Measurements from ENCODE around the gene MZB1.
A peak's percentile ranks its signal among the peaks of the same experiment; 100 is the strongest.
"Not testable (repeated sequence)": the region's sequence is repeated elsewhere in the genome, so short reads cannot be mapped to it uniquely, and the experiment has no call there.

MZB1 gene

DNA sequence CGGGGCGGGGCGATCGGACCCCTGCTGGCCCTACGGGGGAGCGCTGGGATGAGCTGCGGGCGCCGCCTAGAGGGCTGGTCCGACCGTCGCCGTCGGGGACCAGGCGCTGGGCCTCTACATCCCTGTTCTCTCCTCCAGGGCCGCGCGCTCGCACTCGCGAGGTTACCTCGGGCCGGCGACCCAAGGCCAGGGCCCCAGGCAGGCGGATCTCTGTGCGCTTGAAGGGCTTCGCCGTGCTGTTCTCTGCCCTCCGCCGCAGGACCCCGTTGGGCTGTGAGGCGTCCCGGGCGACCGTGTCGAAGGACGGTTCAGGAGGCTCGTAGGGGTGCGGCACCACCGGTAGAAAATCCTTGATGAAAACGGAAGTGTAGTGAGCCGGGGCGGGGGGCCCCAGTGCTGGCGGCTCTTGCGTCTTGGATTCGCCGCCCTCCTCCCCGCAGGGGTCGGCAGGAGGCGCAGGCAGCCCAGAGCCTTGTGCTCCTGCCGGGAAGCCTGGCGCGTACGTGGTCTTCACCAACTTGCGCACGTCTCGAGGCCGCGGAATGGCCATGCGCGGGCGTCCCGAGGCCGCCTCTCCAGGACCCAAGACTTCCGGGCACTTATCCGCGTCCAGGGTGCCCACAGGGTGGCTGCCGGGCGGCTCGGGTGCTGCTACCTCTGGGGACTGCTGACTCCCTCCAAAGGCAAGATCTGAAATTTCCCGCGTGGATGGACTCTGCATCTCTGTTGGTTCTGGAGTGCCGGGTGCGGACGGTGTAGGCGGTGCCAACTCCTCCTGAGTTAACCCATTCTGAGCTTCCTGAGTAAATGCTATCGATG, 3.2 kb upstream of the MZB1 start:
- TF ChIP-seq, protein P1, sequence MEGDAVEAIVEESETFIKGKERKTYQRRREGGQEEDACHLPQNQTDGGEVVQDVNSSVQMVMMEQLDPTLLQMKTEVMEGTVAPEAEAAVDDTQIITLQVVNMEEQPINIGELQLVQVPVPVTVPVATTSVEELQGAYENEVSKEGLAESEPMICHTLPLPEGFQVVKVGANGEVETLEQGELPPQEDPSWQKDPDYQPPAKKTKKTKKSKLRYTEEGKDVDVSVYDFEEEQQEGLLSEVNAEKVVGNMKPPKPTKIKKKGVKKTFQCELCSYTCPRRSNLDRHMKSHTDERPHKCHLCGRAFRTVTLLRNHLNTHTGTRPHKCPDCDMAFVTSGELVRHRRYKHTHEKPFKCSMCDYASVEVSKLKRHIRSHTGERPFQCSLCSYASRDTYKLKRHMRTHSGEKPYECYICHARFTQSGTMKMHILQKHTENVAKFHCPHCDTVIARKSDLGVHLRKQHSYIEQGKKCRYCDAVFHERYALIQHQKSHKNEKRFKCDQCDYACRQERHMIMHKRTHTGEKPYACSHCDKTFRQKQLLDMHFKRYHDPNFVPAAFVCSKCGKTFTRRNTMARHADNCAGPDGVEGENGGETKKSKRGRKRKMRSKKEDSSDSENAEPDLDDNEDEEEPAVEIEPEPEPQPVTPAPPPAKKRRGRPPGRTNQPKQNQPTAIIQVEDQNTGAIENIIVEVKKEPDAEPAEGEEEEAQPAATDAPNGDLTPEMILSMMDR (IDR thresholded peaks at IDR 0.05; ENCODE audit: borderline replicate concordance, insufficient read depth, low read depth, low read length) = peak; percentile 99
- peak overlapping the region; percentile 85 for H3K4me3 ChIP-seq (ENCODE audit: low read depth, low read length)

DNA sequence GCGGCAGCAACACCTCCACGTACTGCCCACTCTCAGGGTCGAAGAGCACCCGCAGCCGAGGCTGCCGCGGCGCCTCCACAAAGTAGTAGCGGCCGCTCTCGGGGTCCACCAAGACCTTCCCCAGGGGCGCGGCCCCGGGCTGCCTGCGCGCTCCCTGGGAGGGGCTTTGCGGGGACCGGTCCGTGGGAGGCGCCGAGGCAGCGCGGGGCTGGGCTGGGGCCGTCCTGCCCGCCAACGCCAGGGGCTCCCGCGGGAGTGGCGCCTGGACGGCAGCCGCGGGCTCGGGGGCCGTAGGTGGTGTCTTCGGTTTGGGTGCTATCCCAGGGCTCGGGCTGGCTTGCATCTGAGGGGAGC, 2.6 kb upstream of the MZB1 start:
- H3K4me3 ChIP-seq (ENCODE audit: low read depth, low read length) = peak overlapping the region; percentile 85
- TF ChIP-seq, protein P1 (IDR thresholded peaks at IDR 0.05; ENCODE audit: borderline replicate concordance, insufficient read depth, low read depth, low read length) = no peak

DNA sequence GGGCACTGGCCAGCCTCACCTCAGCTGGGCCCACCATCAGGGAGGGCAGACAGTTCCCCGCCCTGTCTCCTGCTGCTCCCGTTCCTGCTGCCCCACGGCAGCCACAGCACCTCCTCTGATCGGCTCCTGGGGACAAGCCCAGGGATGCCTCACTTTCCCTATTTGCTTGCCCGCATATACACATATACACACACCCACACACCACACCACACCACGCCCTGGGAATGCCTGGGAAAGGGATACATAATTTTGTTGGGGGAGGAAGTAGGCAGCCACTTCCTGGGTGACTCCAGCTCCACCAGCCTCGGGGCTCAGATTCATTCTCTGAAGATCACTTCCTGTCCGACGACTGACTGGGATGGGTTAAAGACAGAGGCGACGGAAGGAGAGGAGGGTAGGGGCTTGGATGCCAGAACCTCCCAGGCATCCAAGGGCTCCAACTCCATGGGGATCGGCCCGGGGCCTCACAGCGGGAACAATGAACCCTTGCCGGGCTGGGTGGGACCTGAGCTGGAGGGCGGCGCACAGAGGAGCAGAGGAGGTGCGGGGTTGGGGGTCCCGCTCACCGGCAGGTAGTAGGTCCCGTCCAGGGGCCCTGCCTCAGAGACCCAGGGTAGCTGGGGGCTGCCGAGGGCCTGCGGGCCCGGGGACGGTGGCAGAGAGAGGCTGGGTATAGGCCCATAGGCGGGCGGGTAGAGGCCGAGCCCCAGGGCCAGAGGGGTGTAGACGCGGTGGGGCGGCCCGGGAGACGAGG, 2.0 kb upstream of the MZB1 start:
- H3K4me3 ChIP-seq (ENCODE audit: low read depth, low read length) = peak overlapping the region; percentile 85
- TF ChIP-seq, protein P1 (IDR thresholded peaks at IDR 0.05; ENCODE audit: borderline replicate concordance, insufficient read depth, low read depth, low read length) = no peak

DNA sequence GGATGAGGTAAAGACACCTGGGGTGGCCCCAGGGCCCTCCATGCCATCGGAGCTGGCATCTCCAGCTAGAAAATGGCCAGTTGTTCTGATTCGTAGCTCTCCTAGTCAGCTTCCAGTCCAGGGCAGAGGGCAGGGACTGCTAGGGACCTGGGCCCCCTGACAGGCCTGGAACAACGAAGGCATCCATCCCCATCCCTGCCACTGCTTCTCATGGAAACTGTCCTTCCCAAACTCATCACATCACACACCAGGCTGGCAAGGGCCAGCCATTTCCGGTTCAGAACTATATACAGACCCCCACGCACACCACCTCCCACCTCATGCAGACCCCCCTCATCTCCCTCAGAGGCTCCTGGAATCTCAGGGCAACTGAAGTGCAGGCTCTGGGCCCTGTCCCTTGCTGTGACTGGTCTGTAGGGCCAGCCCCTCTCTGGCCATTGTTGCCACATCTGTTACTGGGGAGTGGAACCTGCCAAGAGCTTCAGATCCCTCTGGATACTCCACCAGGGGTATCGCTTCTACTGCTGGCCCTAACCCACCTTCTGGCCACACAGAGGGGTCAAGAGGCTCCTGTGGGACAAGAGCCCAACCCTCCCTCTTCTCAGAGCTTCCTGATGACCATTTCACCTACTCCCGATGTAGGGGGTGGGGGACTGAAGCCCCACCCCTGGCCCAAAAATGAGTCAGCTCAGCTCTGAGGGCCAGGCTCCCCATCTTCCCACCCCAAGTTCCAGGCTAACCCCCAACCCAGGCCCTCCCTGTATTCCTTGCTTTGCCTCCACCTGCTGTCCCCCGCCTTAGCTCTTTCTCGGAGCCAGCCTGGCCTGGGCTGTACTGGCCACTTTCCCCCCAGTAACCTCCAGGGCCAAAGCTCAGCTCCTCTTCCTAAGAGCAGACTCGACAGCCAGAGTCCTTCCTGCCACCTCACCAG, 1.2 kb upstream of the MZB1 start:
- TF ChIP-seq, protein P1 (IDR thresholded peaks at IDR 0.05; ENCODE audit: borderline replicate concordance, insufficient read depth, low read depth, low read length) = no peak
- H3K4me3 ChIP-seq (ENCODE audit: low read depth, low read length) = peak overlapping the region; percentile 85

DNA sequence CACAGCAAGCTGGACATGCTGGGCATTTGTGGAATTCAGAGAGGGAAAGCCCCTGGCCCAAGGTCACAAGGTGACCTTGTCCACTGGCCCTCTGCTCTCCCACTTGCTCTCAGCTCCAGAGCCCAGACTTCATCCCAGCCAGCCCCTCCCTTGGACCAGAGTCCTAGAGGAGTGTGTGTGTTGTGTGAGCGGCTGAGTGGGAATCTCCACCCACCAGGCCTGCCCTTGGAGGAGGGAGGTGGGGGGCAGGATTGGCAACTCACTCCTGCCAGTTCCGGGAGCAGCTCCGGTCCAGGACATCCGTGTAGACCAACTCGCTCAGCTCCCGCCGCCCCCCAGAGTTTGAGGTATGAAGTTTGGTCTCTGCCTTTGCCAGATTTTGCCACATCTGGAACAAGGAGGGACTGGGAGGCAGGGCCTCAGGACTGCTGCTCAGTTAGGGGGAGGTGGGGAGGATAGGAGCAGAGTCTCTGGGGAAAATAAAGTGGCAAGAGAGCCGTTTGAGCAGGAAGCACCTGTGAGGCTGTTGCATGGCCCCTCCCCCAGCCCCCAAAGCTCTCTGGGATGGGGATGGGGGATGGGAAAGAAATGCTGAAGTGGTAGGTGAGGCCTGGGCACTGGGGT, 1.4 kb downstream of the MZB1 start:
- TF ChIP-seq, protein P1 (IDR thresholded peaks at IDR 0.05; ENCODE audit: borderline replicate concordance, insufficient read depth, low read depth, low read length) = no peak
- H3K4me3 ChIP-seq (ENCODE audit: low read depth, low read length) = peak overlapping the region; percentile 84

DNA sequence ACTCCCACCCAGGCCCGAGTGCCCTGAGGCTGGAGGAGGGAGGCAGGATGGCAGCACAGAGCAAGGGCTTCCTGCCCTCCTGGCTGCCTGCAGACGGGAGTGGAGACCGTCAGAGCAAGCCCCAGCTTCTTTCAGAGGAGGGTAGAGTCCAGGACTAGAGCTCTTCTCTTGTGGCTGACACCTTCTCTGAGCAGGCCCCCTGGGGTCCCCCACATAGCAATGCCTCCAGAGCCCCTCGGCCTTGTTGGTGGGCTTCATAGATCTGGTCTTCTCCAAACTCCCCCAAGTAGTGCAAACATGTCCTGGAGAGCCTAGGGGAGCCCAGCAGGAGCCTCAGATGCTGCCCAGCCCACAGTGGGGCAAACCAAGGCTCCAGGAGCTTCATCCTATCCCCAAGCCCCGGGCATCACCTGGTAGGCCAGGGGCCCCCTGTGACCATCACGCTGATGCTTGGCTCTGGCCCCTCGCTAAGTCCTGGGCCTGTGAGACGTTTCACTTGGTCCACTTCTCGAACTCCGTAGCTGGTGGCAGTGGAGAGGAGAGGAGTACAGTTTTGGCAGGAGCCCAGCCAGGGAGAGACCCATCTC, 2.0 kb downstream of the MZB1 start:
- peak overlapping the region; percentile 84 for H3K4me3 ChIP-seq (ENCODE audit: low read depth, low read length)
- TF ChIP-seq, protein P1 (IDR thresholded peaks at IDR 0.05; ENCODE audit: borderline replicate concordance, insufficient read depth, low read depth, low read length) = no peak

DNA sequence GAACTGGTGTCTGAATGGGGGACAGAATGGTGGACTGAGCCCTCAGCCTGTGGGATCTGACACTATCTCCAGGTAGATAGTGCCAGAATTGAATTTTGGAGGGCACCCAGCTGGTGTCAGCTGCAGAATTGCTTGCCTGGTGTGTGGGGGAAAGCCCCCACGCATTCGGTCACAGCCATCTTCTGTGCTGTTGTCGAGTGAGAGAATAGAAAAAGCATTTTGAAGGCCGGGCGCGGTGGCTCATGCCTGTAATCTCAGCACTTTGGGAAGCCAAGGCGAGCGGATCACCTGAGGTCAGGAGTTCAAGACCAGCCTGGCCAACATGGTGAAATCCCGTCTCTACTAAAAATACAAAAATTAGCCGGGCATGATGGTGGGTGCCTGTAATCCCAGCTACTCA, 2.8 kb downstream of the MZB1 start:
- not testable (repeated sequence) for H3K4me3 ChIP-seq (ENCODE audit: low read depth, low read length)
